Activated CD8-positive, alpha-beta memory T cell treated with anti-CD3 and anti-CD28 coated beads, Interleukin-2, amount 50 U/mL, for 4 hours (primary cell): ENCODE measurements around the gene COL24A1.
"Not testable (repeated sequence)": the region's sequence is repeated elsewhere in the genome, so short reads cannot be mapped to it uniquely, and the experiment has no call there.

Experiments
- DNase-seq: peaks from one replicate; pipeline ENCODE4 v3.0.0-alpha.2; 2020

COL24A1 gene

GRCh38 chr1:85798419-85798818, 358.2 kb downstream of the COL24A1 start:
- DNase-seq, result no peak

- not testable (repeated sequence) for DNase-seq
Measured at GRCh38 chr1:85777021-85777420, 379.6 kb downstream of the COL24A1 start.

GRCh38 chr1:85762804-85763203, 393.8 kb downstream of the COL24A1 start:
- no peak for DNase-seq

- DNase-seq, result no peak
Measured at GRCh38 chr1:85756864-85757263, 399.7 kb downstream of the COL24A1 start.

GRCh38 chr1:85748120-85748519, 408.5 kb downstream of the COL24A1 start:
- no peak for DNase-seq

DNA sequence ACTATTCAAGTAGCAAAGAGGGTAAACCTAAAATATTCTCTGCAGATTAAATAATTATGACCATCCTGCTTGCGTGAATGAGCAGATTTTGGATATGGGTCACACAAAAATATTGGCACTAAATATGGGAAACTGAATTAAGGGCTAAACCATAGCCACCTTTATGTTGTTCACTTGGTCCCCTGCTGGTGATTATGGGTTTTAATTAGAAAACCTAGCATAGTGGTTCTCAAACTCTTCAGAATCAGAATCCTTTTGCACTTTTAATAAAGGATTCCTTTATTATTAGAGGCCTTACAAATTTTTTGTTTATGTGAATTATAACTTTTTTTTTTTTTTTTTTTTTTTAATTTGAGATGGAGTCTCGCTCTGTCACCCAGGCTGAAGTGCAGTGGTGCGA, 409.8 kb downstream of the COL24A1 start:
- DNase-seq, result no peak

DNA sequence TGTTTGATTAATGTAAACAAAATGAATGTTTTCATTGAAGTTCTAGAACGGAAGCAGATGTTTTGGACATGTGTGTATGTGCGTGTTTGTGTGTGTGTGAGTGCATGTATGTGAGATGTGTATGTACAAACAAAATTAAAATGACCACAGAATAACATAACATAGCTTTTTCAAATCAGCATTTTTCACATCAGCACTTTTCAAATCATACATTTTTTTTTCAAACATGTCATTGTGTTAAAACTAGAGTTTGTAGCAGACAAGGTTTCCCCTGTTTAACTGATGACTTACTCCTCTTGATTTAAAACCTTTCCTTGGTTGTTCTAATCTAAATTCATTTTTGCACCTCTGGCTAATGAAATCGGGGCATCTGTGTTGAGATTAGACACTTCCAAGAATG, 412.8 kb downstream of the COL24A1 start:
- DNase-seq, result no peak

- DNase-seq, result no peak
Measured at GRCh38 chr1:85734931-85735330, 421.6 kb downstream of the COL24A1 start.

- DNase-seq, result no peak
Measured at GRCh38 chr1:85718678-85719340, 437.8 kb downstream of the COL24A1 start.

DNA sequence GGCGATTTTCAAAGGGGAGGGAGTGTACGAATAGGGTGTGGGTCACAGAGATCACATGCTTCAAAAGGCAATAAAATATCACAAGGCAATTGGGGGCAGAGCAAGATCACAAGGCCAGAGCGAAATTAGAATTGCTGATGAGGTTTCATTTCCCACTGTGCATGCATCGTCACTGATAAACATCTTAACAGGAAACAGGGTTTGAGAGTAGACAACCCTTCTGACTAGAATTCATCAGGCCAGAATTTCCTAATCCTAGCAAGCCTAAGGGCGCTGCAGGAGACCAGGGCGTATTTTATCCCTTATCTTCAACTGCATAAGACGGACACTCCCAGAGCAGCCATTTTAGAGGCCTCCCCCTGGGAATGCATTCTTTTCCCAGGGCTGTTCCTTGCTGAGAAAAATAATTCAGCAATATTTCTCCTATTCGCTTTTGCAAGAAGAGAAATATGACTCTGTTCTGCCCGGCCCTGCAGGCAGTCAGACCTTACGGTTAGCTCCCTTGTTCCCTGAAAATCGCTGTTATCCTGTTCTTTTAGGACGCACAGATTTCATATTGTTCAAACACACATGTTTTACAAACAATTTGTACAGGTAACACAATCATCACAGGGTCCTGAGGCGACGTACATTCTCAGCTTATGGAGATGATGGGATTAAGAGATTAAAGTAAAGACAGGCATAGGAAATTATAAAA, 442.0 kb downstream of the COL24A1 start:
- not testable (repeated sequence) for DNase-seq

DNA sequence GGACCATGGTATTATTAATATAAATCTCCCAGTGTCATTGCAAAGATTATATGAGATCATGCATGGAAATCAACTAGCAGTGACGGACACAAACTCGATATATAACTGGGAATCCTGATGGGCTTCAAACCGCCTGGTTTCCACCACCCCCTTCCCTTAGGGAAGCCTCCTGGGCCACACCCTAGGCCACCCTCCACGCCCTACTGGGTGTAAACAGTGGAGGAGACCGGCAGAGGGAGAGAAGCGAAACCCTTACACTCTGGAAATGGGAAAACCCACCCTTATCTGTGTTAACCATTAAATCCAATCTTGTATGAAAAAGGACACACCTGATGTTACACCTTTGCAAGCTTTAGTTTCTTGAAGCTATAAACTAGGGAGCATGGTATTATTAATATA, 447.7 kb downstream of the COL24A1 start:
- no peak for DNase-seq

DNA sequence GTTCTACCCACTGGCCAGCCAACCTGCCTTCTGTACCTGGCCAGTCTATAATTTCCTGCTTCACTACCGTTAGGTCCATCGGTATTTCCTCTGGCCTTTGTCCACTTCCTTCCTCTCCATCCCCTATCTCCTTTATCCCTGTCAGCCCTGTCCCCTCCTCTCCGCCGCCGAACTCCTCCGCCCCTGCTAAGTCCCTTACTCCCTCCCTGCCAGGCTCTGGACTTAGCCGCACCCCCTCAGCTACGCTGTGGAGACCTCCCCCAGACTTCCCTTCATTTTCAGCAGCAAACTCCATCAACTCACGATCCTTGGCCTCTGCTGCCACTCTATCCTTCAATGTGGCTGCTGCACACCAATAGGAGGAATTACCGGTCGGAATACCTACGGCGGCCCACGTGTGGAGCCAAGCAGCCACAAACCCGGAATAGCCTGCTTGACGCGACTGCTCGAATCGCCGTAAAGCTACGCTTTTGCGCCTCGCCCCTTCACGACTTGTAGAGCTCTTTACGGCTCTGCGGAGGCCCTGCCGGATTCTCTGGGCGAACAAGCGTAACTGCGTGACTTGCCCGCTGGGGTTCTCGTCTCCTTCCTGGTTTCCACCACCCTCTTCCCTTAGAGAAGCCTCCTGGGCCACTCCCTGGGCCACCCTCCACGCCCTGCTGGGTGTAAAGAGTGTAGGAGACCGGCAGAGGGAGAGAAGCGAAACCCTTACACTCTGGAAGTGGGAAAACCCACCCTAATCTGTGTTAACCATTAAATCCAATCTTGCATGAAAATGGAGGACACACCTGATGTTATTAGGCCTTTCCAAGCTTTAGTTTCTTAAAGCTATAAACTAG, 448.4 kb downstream of the COL24A1 start, which contains the start of gene ZNHIT6:
Gene ZNHIT6, minus strand, starts transcription at position 444 of the 839 bp plus-strand sequence. Its CDS starts 149 bp downstream, at position 295.
- peak; percentile 81 for DNase-seq

DNA sequence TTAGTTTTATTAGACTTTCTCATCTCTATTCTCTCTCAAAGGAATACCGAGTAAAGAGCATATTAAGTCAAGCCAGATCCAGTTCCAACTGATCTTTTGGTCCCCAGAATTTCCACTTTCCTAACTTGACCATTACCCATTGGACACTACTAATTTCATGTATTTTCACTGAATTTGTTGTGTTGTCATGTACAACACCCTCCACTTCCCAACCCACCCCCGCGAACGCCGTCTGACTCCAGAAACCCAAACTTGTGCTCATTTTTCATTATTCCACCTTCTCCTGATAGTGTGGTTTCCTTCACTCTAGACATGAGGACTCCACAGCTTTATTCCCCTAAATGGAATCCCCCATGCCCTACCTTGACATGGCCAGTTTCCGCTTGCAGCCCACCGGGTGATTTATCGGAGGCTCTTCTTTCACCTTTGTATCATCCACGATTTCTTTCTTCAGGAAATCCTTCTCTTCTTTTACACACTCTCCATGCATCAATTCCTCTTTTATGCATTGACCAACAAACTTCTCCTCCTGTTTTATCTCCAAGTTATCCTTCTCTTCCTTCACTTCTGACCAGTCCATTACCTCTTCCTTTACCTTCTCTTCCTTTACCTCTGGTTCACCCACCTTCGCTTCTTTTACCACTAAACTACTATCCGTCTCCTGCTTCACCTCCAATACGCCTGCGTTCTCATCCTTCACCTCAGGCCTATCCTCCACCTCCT, 449.1 kb downstream of the COL24A1 start:
- no peak for DNase-seq

GRCh38 chr1:85705940-85706339, 450.6 kb downstream of the COL24A1 start:
- DNase-seq, result no peak

- DNase-seq, result no peak
Measured at GRCh38 chr1:85700422-85700821, 456.1 kb downstream of the COL24A1 start.

GRCh38 chr1:85697895-85698294, 458.7 kb downstream of the COL24A1 start:
- no peak for DNase-seq

DNA sequence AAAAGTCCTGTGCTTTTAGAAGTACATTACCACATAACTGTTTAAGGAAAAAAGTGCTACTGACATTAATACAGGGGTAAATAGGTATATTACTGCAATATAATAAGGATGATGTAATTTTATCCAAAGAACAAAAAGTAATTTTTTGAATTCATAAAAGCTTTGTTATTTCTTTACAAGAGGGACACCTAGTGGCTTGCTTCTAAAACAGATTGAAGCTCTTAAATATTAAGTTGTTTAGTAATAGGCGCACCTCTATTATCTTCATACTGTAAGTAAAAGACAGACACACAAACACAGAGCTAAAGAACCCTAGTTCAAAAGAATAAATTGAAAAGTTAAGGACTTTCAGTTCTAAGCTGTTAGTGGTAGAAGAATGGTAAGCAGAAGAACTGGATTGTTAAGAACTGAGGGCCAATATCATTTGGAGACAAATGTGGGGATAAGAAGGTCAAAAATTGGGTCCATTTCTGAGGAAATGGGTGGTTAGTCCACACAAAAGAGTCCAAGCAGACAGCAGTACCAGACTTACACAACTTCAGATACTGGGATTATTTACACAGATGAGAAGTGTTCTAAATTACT, 463.8 kb downstream of the COL24A1 start:
- no peak for DNase-seq

GRCh38 chr1:85689775-85690404, 466.7 kb downstream of the COL24A1 start:
- DNase-seq, result no peak

- no peak for DNase-seq
Measured at GRCh38 chr1:85683292-85684025, 473.1 kb downstream of the COL24A1 start.

DNA sequence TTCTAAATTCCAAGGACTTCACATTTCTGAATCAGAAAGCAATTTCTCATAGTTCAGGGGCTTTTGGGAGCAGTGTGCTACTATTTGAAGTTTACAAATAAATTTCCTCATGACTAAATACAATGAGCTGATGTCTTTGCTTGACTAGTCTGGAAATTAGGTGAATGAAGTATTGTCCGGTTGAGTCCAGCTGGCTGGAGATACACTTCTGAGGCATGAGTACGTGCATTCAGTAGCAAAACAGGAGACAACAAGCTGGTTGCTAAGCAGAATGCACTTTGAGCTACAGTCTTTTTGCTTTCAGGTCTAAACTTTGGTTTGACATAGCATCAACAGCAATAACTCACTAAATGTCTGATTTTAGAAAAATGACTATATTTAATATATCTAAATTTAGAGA, 475.5 kb downstream of the COL24A1 start:
- no peak for DNase-seq
